ENCODE results near the gene NES. TPM values are rescaled to one million over a fixed set of nuclear protein-coding genes. Genes with fewer than 3 reads are reported as not detected.
A peak's percentile ranks its signal among the peaks of the same experiment; 100 is the strongest.

Gene NES
- total RNA-seq, 1 donor from 2014 or later = 265 TPM

- Mint-ChIP-seq H3K27ac (ENCODE audit: unreplicated experiment) (peak overlapping the region; percentile 99), H3K4me1 (peaks cover 85% of the 10 kb centered on the region), H3K27me3 (ENCODE audit: low read depth) (peaks cover 30% of the 10 kb centered on the region)
Observed at GRCh38 chr1:156705918-156706656, 28.9 kb upstream of the NES start.

GRCh38 chr1:156705321-156705917 lies 28.2 kb upstream of the NES start, which contains the start of gene CRABP2:
CRABP2 (minus strand) TSS chr1:156705583; CDS start chr1:156705446, 137 bp downstream.
- peaks cover 82% of the 10 kb centered on the region for H3K4me1 Mint-ChIP-seq
- peak within 1 kb of the TSS; percentile 95 for H3K4me3 Mint-ChIP-seq
- H3K36me3 Mint-ChIP-seq (ENCODE audit: low read depth) = peaks cover 6% of the 10 kb centered on the region
- peak within 1 kb of the TSS; percentile 99 for H3K27ac Mint-ChIP-seq (ENCODE audit: unreplicated experiment)
- no peaks in the 10 kb centered on the region for H3K9me3 Mint-ChIP-seq
- H3K27me3 Mint-ChIP-seq (ENCODE audit: low read depth) = peaks cover 30% of the 10 kb centered on the region
- no peak for DNase-seq (ENCODE audit: low read depth, low spot score)
- TF ChIP-seq CTCF (conservative IDR thresholded peaks at IDR 0.05) = no peak

More at GRCh38 chr1:156705918-156706656, 28.9 kb upstream of the NES start:
- Mint-ChIP-seq H3K36me3 (ENCODE audit: low read depth) (peaks cover 3% of the 10 kb centered on the region), H3K9me3 (no peaks in the 10 kb centered on the region), H3K4me3 (peak overlapping the region; percentile 95)
- DNase-seq (ENCODE audit: low read depth, low spot score) = peak; percentile 96
- peak; percentile 94 for TF ChIP-seq CTCF (conservative IDR thresholded peaks at IDR 0.05)

- no peak for DNase-seq (ENCODE audit: low read depth, low spot score)
- H3K27me3 Mint-ChIP-seq (ENCODE audit: low read depth) = peaks cover 30% of the 10 kb centered on the region
- TF ChIP-seq CTCF (conservative IDR thresholded peaks at IDR 0.05) = no peak
- H3K9me3 Mint-ChIP-seq = no peaks in the 10 kb centered on the region
- peaks cover 7% of the 10 kb centered on the region for H3K36me3 Mint-ChIP-seq (ENCODE audit: low read depth)
- peak overlapping the region; percentile 95 for H3K4me3 Mint-ChIP-seq
- H3K27ac Mint-ChIP-seq (ENCODE audit: unreplicated experiment) = peak overlapping the region; percentile 50
- peaks cover 79% of the 10 kb centered on the region for H3K4me1 Mint-ChIP-seq
Observed at GRCh38 chr1:156704930-156705320, 27.7 kb upstream of the NES start.

GRCh38 chr1:156704166-156704711 lies 27.0 kb upstream of the NES start:
- Mint-ChIP-seq H3K36me3 (ENCODE audit: low read depth) (peaks cover 14% of the 10 kb centered on the region), H3K27me3 (ENCODE audit: low read depth) (peaks cover 33% of the 10 kb centered on the region), H3K27ac (ENCODE audit: unreplicated experiment) (peak overlapping the region; percentile 86), H3K4me1 (peaks cover 79% of the 10 kb centered on the region), H3K9me3 (no peaks in the 10 kb centered on the region), H3K4me3 (peak overlapping the region; percentile 95)
- DNase-seq (ENCODE audit: low read depth, low spot score) = no peak
- no peak for TF ChIP-seq CTCF (conservative IDR thresholded peaks at IDR 0.05)

- DNase-seq (ENCODE audit: low read depth, low spot score) = no peak
- Mint-ChIP-seq H3K36me3 (ENCODE audit: low read depth) (peaks cover 18% of the 10 kb centered on the region), H3K9me3 (no peaks in the 10 kb centered on the region), H3K27me3 (ENCODE audit: low read depth) (peaks cover 33% of the 10 kb centered on the region), H3K27ac (ENCODE audit: unreplicated experiment) (peak overlapping the region; percentile 86), H3K4me1 (peaks cover 79% of the 10 kb centered on the region), H3K4me3 (peak overlapping the region; percentile 95)
- no peak for TF ChIP-seq CTCF (conservative IDR thresholded peaks at IDR 0.05)
Observed at GRCh38 chr1:156703741-156704140, 26.5 kb upstream of the NES start.

Data from neural crest cell (in vitro differentiated cells).